Measurements from ENCODE around the gene FAM120B.

DNA sequence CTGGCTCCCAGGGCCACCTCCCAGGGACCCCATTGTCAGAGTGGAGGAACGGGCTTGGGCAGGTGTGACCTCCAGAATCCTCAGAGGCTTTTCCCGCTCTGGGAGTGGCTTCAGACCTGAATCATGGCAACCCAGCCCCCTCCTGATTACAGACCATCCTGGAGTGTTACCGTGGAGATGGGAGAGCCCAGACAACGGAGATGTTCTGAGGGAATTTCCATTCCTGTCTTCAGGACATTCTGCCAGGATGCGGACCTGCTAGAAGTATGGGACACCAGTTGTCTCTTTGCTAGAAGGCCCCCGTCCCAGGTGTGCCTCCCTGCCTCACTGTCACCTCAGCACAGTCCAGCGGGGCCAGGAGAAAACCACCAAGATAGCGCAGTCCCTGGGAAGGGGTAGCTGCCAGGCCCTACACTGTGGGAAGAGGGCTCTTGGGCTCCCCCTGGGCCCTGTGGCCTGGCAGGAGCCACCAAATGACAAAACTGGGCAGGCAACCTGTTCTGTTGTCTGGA, 136.6 kb downstream of the FAM120B start:
- TF ChIP-seq EZH2 (IDR thresholded peaks at IDR 0.05; ENCODE audit: insufficient read depth, poor library complexity, severe bottlenecking) = no peak
- no peak for TF ChIP-seq EZH2phosphoT487 (IDR thresholded peaks at IDR 0.05; ENCODE audit: insufficient read depth, low read depth)
